ENCODE measurements around the gene KRT73.
A peak's percentile ranks its signal among the peaks of the same experiment; 100 is the strongest.

Gene KRT73

GRCh38 chr12:52618216-52618615 is at the start of gene KRT73:
Gene KRT73, minus strand, starts transcription at chr12:52618559. Its CDS starts 35 bp downstream, at chr12:52618524.
- in situ Hi-C loops (cut with HindIII; ENCODE audit: low pct_unique_long_range_greater_than_20kb, low sequenced_read_pairs), result no loop called here
- DNase-seq (ENCODE audit: low read depth in 1 of 2, low spot score in 1 of 2), result no peak
- no peak for TF ChIP-seq JUND (IDR thresholded peaks at IDR 0.05; ENCODE audit: low read depth)

- TF ChIP-seq JUND (IDR thresholded peaks at IDR 0.05; ENCODE audit: low read depth), result no peak
- in situ Hi-C loops (cut with HindIII; ENCODE audit: low pct_unique_long_range_greater_than_20kb, low sequenced_read_pairs), result no loop called here
- no peak for DNase-seq (ENCODE audit: low read depth in 1 of 2, low spot score in 1 of 2)
Observed at GRCh38 chr12:52667931-52668330, 49.6 kb upstream of the KRT73 start.

- no peak for TF ChIP-seq JUND (IDR thresholded peaks at IDR 0.05; ENCODE audit: low read depth)
- in situ Hi-C loops (cut with HindIII; ENCODE audit: low pct_unique_long_range_greater_than_20kb, low sequenced_read_pairs), result no loop called here
Observed at GRCh38 chr12:52667509-52667908, 49.1 kb upstream of the KRT73 start.

GRCh38 chr12:52666471-52666870 is 48.1 kb upstream of the KRT73 start:
- in situ Hi-C loops (cut with HindIII; ENCODE audit: low pct_unique_long_range_greater_than_20kb, low sequenced_read_pairs), result no loop called here
- no peak for DNase-seq (ENCODE audit: low read depth in 1 of 2, low spot score in 1 of 2)
- TF ChIP-seq JUND (IDR thresholded peaks at IDR 0.05; ENCODE audit: low read depth), result no peak

More at GRCh38 chr12:52667509-52667908, 49.1 kb upstream of the KRT73 start:
- peak; percentile 44 to 64 for DNase-seq (ENCODE audit: low read depth in 1 of 2, low spot score in 1 of 2)

- no peak for TF ChIP-seq JUND (IDR thresholded peaks at IDR 0.05; ENCODE audit: low read depth)
- DNase-seq (ENCODE audit: low read depth in 1 of 2, low spot score in 1 of 2), result no peak
- in situ Hi-C loops (cut with HindIII; ENCODE audit: low pct_unique_long_range_greater_than_20kb, low sequenced_read_pairs), result no loop called here
Observed at GRCh38 chr12:52663420-52663819, 45.1 kb upstream of the KRT73 start.

- in situ Hi-C loops (cut with HindIII; ENCODE audit: low pct_unique_long_range_greater_than_20kb, low sequenced_read_pairs), result no loop called here
- no peak for DNase-seq (ENCODE audit: low read depth in 1 of 2, low spot score in 1 of 2)
- TF ChIP-seq JUND (IDR thresholded peaks at IDR 0.05; ENCODE audit: low read depth), result no peak
Observed at GRCh38 chr12:52662918-52663229, 44.5 kb upstream of the KRT73 start.

GRCh38 chr12:52662093-52662917 is 43.9 kb upstream of the KRT73 start:
- in situ Hi-C loops (cut with HindIII; ENCODE audit: low pct_unique_long_range_greater_than_20kb, low sequenced_read_pairs), result no loop called here
- TF ChIP-seq JUND (IDR thresholded peaks at IDR 0.05; ENCODE audit: low read depth), result no peak
- no peak for DNase-seq (ENCODE audit: low read depth in 1 of 2, low spot score in 1 of 2)

GRCh38 chr12:52661668-52662067 is 43.3 kb upstream of the KRT73 start:
- no peak for DNase-seq (ENCODE audit: low read depth in 1 of 2, low spot score in 1 of 2)
- no peak for TF ChIP-seq JUND (IDR thresholded peaks at IDR 0.05; ENCODE audit: low read depth)
- in situ Hi-C loops (cut with HindIII; ENCODE audit: low pct_unique_long_range_greater_than_20kb, low sequenced_read_pairs), result no loop called here

- TF ChIP-seq JUND (IDR thresholded peaks at IDR 0.05; ENCODE audit: low read depth), result no peak
- in situ Hi-C loops (cut with HindIII; ENCODE audit: low pct_unique_long_range_greater_than_20kb, low sequenced_read_pairs), result no loop called here
- no peak for DNase-seq (ENCODE audit: low read depth in 1 of 2, low spot score in 1 of 2)
Observed at GRCh38 chr12:52660934-52661499, 42.7 kb upstream of the KRT73 start.

GRCh38 chr12:52659951-52660350 is 41.6 kb upstream of the KRT73 start:
- TF ChIP-seq JUND (IDR thresholded peaks at IDR 0.05; ENCODE audit: low read depth), result no peak
- DNase-seq (ENCODE audit: low read depth in 1 of 2, low spot score in 1 of 2), result no peak
- in situ Hi-C loops (cut with HindIII; ENCODE audit: low pct_unique_long_range_greater_than_20kb, low sequenced_read_pairs), result no loop called here

GRCh38 chr12:52659395-52659794 is 41.0 kb upstream of the KRT73 start:
- DNase-seq (ENCODE audit: low read depth in 1 of 2, low spot score in 1 of 2), result no peak
- in situ Hi-C loops (cut with HindIII; ENCODE audit: low pct_unique_long_range_greater_than_20kb, low sequenced_read_pairs), result no loop called here
- TF ChIP-seq JUND (IDR thresholded peaks at IDR 0.05; ENCODE audit: low read depth), result no peak

GRCh38 chr12:52658196-52658595 is 39.8 kb upstream of the KRT73 start:
- DNase-seq (ENCODE audit: low read depth in 1 of 2, low spot score in 1 of 2), result no peak
- TF ChIP-seq JUND (IDR thresholded peaks at IDR 0.05; ENCODE audit: low read depth), result no peak
- in situ Hi-C loops (cut with HindIII; ENCODE audit: low pct_unique_long_range_greater_than_20kb, low sequenced_read_pairs), result no loop called here

GRCh38 chr12:52657250-52657902 is 39.0 kb upstream of the KRT73 start:
- no peak for DNase-seq (ENCODE audit: low read depth in 1 of 2, low spot score in 1 of 2)
- in situ Hi-C loops (cut with HindIII; ENCODE audit: low pct_unique_long_range_greater_than_20kb, low sequenced_read_pairs), result no loop called here
- no peak for TF ChIP-seq JUND (IDR thresholded peaks at IDR 0.05; ENCODE audit: low read depth)

All from T47D (cell line).